B cell (primary cell): ENCODE measurements around the gene ICA1L.

Experiments used
- EZH2 ChIP-seq: IDR thresholded peaks from 2 replicates; pipeline ENCODE4 v1.6.1; 2012; ENCODE audit warnings: borderline replicate concordance, low read depth, mild to moderate bottlenecking, moderate library complexity, low read length; ENCODE audit not compliant: insufficient read depth, poor library complexity, severe bottlenecking
- TF ChIP-seq, protein P1 (sequence below): fragments of 200-600 bp; IDR thresholded peaks from one replicate; pipeline ENCODE4 v1.8.0; 2022; ENCODE audit warnings: antibody characterized with exemption, mild to moderate bottlenecking

- TF ChIP-seq, protein P1, sequence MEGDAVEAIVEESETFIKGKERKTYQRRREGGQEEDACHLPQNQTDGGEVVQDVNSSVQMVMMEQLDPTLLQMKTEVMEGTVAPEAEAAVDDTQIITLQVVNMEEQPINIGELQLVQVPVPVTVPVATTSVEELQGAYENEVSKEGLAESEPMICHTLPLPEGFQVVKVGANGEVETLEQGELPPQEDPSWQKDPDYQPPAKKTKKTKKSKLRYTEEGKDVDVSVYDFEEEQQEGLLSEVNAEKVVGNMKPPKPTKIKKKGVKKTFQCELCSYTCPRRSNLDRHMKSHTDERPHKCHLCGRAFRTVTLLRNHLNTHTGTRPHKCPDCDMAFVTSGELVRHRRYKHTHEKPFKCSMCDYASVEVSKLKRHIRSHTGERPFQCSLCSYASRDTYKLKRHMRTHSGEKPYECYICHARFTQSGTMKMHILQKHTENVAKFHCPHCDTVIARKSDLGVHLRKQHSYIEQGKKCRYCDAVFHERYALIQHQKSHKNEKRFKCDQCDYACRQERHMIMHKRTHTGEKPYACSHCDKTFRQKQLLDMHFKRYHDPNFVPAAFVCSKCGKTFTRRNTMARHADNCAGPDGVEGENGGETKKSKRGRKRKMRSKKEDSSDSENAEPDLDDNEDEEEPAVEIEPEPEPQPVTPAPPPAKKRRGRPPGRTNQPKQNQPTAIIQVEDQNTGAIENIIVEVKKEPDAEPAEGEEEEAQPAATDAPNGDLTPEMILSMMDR = no peak
- TF ChIP-seq EZH2 = no peak
Observed at GRCh38 chr2:202848813-202849212, 22.8 kb downstream of the ICA1L start.
